WTC11 (cell line): ENCODE measurements around the gene AXDND1. TPM values are rescaled to one million over a fixed set of nuclear protein-coding genes. Genes with fewer than 3 reads are reported as not detected.
"Not testable (repeated sequence)": the region's sequence is repeated elsewhere in the genome, so short reads cannot be mapped to it uniquely, and the experiment has no call there.

Experiments
- ATAC-seq: fragments of 200-7000 bp; cut with Tn5 transposase; 2 replicates; pipeline ENCODE4 v1.10.0; 2021; ENCODE audit warnings: mild to moderate bottlenecking, moderate library complexity
- CTCF ChIA-PET: fragments of 300-600 bp; sonication (Branson Sonifier 250); formaldehyde crosslinking; loops from one replicate; lab custom pipeline; 2021; ENCODE audit warnings: antibody characterized with exemption; lab: Charles Lee
- POLR2A ChIA-PET: fragments of 350-600 bp; sonication (Branson Sonifier 250); formaldehyde crosslinking; loops from one replicate; lab custom pipeline; 2021; ENCODE audit warnings: antibody characterized with exemption; lab: Charles Lee
- DNase-seq: peaks from one replicate; pipeline ENCODE4 v3.0.0; 2021; ENCODE audit warnings: low spot score
- H3K27ac Mint-ChIP-seq: 2 replicates; pipeline ENCODE4 v1.8.0; 2021; ENCODE audit warnings: mixed read lengths
- H3K27me3 Mint-ChIP-seq: 2 replicates; pipeline ENCODE4 v1.8.0; 2021; ENCODE audit warnings: low read depth, mild to moderate bottlenecking, moderate library complexity, mixed read lengths
- H3K36me3 Mint-ChIP-seq: 2 replicates; pipeline ENCODE4 v1.8.0; 2021; ENCODE audit warnings: mixed read lengths
- H3K4me1 Mint-ChIP-seq: 2 replicates; pipeline ENCODE4 v1.8.0; 2022; ENCODE audit warnings: mixed read lengths
- H3K4me3 Mint-ChIP-seq: 2 replicates; pipeline ENCODE4 v1.8.0; 2021; ENCODE audit warnings: mild to moderate bottlenecking, moderate library complexity, mixed read lengths
- H3K9me3 Mint-ChIP-seq: 2 replicates; pipeline ENCODE4 v1.8.0; 2021; ENCODE audit warnings: mixed read lengths
- ARID4B ChIP-seq: sonication (generic); formaldehyde crosslinking; IDR thresholded peaks from 2 replicates; pipeline ENCODE4 v1.8.0; 2023; ENCODE audit warnings: missing genetic modification reagents, mild to moderate bottlenecking, borderline replicate concordance
- ATF6 ChIP-seq: sonication (generic); formaldehyde crosslinking; IDR thresholded peaks from 2 replicates; pipeline ENCODE4 v1.8.1; 2023; ENCODE audit warnings: mild to moderate bottlenecking, missing genetic modification reagents
- E2F4 ChIP-seq: sonication (generic); formaldehyde crosslinking; IDR thresholded peaks from 2 replicates; pipeline ENCODE4 v1.8.1; 2022; ENCODE audit warnings: low read depth, mild to moderate bottlenecking, moderate library complexity, missing genetic modification reagents, borderline replicate concordance
- ESRRA ChIP-seq: sonication (generic); formaldehyde crosslinking; IDR thresholded peaks from 2 replicates; pipeline ENCODE4 v1.8.1; 2022; ENCODE audit warnings: mild to moderate bottlenecking, missing genetic modification reagents, borderline replicate concordance
- FOXJ3 ChIP-seq: sonication (generic); formaldehyde crosslinking; IDR thresholded peaks from 2 replicates; pipeline ENCODE4 v1.9.0; 2021; ENCODE audit warnings: missing genetic modification reagents, mild to moderate bottlenecking, borderline replicate concordance
- FOXK1 ChIP-seq: sonication (generic); formaldehyde crosslinking; IDR thresholded peaks from 2 replicates; pipeline ENCODE4 v1.8.0; 2022; ENCODE audit warnings: mild to moderate bottlenecking, moderate library complexity, missing genetic modification reagents
- IRF2 ChIP-seq: sonication (generic); formaldehyde crosslinking; IDR thresholded peaks from 2 replicates; pipeline ENCODE4 v1.8.0; 2022; ENCODE audit warnings: low read depth, missing genetic modification reagents, borderline replicate concordance
- KAT7 ChIP-seq: sonication (generic); formaldehyde crosslinking; IDR thresholded peaks from 2 replicates; pipeline ENCODE4 v1.8.1; 2023; ENCODE audit warnings: missing genetic modification reagents, mild to moderate bottlenecking, borderline replicate concordance
- MAX ChIP-seq: sonication (generic); formaldehyde crosslinking; IDR thresholded peaks from 2 replicates; pipeline ENCODE4 v1.8.0; 2022; ENCODE audit warnings: mild to moderate bottlenecking, missing genetic modification reagents
- MLX ChIP-seq: sonication (generic); formaldehyde crosslinking; IDR thresholded peaks from 2 replicates; pipeline ENCODE4 v1.8.1; 2023; ENCODE audit warnings: mild to moderate bottlenecking, missing genetic modification reagents, moderate library complexity
- NFATC4 ChIP-seq: fragments of 250-450 bp; sonication (Bioruptor Pico); IDR thresholded peaks from 2 replicates; pipeline ENCODE4 v1.9.0; 2021; ENCODE audit warnings: mild to moderate bottlenecking
- RELA ChIP-seq: sonication (generic); formaldehyde crosslinking; IDR thresholded peaks from 2 replicates; pipeline ENCODE4 v1.8.1; 2022; ENCODE audit warnings: missing genetic modification reagents, mild to moderate bottlenecking, borderline replicate concordance
- USF2 ChIP-seq: sonication (generic); formaldehyde crosslinking; IDR thresholded peaks from 2 replicates; pipeline ENCODE4 v1.8.1; 2023; ENCODE audit warnings: mild to moderate bottlenecking, missing genetic modification reagents, moderate library complexity
- ZNF121 ChIP-seq: sonication (generic); formaldehyde crosslinking; IDR thresholded peaks from 2 replicates; pipeline ENCODE4 v1.8.0; 2023; ENCODE audit warnings: missing genetic modification reagents
- ZNF138 ChIP-seq: sonication (generic); formaldehyde crosslinking; conservative IDR thresholded peaks from 2 replicates; pipeline ENCODE4 v1.8.1; 2022; ENCODE audit warnings: mild to moderate bottlenecking, moderate library complexity, missing genetic modification reagents
- ZNF281 ChIP-seq: sonication (generic); formaldehyde crosslinking; IDR thresholded peaks from 2 replicates; pipeline ENCODE4 v1.8.0; 2023; ENCODE audit warnings: mild to moderate bottlenecking, missing genetic modification reagents
- ZNF532 ChIP-seq: fragments of 250-450 bp; sonication (Bioruptor Pico); IDR thresholded peaks from 2 replicates; pipeline ENCODE4 v1.9.0; 2021; ENCODE audit warnings: mild to moderate bottlenecking, borderline replicate concordance
- total RNA-seq: library from RNA; stranded (reverse); gene quantifications from 3 replicates; pipeline ENCODE4 v1.2.3, GENCODE V29; 2021

AXDND1 gene
- total RNA-seq, 1 experiment from 2014 or later: not detected

- TF ChIP-seq ZNF281 (CRISPR knock-in tag) (no peak), FOXJ3 (CRISPR knock-in tag) (no peak), FOXK1 (CRISPR knock-in tag) (no peak), NFATC4 (CRISPR knock-in tag) (no peak), ARID4B (CRISPR knock-in tag) (no peak), MLX (CRISPR knock-in tag) (no peak), USF2 (CRISPR knock-in tag) (no peak), ZNF532 (CRISPR knock-in tag) (no peak), E2F4 (CRISPR knock-in tag) (no peak), RELA (CRISPR knock-in tag) (no peak), ESRRA (CRISPR knock-in tag) (no peak), ATF6 (no peak), KAT7 (CRISPR knock-in tag) (no peak), IRF2 (CRISPR knock-in tag) (no peak), ZNF138 (CRISPR knock-in tag) (no peak), ZNF121 (no peak), MAX (CRISPR knock-in tag) (no peak)
These were observed 71.4 kb downstream of the AXDND1 start (continued) for GRCh38 chr1:179437171-179437570.

GRCh38 chr1:179439646-179440045, 73.9 kb downstream of the AXDND1 start:
- H3K27ac Mint-ChIP-seq, CTCF ChIA-PET, ATAC-seq: not testable (repeated sequence)

More at GRCh38 chr1:179439646-179440045, 73.9 kb downstream of the AXDND1 start:
- H3K4me1 Mint-ChIP-seq, H3K4me3 Mint-ChIP-seq, POLR2A ChIA-PET, DNase-seq, H3K27me3 Mint-ChIP-seq: not testable (repeated sequence)
- peaks cover 13% of the 10 kb centered on the region for H3K36me3 Mint-ChIP-seq
- H3K9me3 Mint-ChIP-seq: peaks cover 29% of the 10 kb centered on the region
